Measurements from ENCODE around the gene NXF1.
"Not testable (repeated sequence)": the region's sequence is repeated elsewhere in the genome, so short reads cannot be mapped to it uniquely, and the experiment has no call there.

Gene NXF1

DNA sequence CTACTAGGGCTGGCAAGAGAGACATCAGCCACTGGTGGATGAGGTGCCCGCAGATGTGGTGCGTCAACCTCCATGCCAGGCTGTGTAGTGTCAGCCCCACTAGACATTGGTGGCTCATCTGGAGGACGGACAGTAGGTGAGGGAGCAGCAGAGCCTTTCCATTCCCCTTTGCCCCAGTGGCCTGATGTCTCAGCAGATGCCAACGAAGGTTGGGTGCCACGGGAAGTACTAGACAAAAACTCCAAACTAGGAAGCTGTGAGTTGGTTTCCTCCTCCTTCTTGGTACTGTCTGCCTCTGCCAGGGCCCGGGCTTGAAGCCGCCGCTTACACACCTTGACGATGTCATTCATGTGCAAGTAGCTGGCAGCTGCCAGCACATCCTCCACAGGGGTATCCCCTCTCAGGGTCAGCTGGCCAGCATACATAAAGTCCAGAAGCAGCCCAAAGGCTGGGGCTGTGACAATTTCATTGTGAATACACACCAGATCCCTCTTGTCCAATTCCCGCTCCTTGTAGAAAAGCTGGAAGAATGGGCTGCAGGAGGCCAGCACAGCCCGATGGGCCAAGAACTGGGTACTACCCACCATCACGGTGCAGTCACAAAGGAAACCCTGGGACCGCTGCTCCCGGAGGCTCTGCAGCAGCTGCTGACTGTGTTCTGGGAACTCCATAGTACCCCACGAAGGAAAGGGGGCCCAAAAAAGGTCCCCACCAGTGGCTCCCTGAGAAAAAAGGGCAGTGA lies 52.1 kb downstream of the NXF1 start:
- Histone ChIP-seq H3K9me2 (ENCODE audit: low read depth, low read length) (no peaks in the 10 kb centered on the region), H3K4me1 (ENCODE audit: insufficient read depth, low read length, severe bottlenecking) (peaks cover 23% of the 10 kb centered on the region), H3K27me3 (ENCODE audit: insufficient read depth, low read length) (no peaks in the 10 kb centered on the region), H3F3A (ENCODE audit: insufficient read depth, low read length) (no peaks in the 10 kb centered on the region), H3K4me3 (ENCODE audit: low read depth, low read length, poor library complexity, severe bottlenecking) (peak overlapping the region; percentile 74), H4K20me1 (ENCODE audit: insufficient read depth, low read length) (no peaks in the 10 kb centered on the region), H3K79me2 (ENCODE audit: insufficient read depth, low read length) (no peaks in the 10 kb centered on the region), H3K36me3 (ENCODE audit: insufficient read depth, low read length) (peaks cover 15% of the 10 kb centered on the region; the same call in 1 of the 2 replicates), H3K4me2 (ENCODE audit: low read length) (peak overlapping the region; percentile 82), H3K27ac (ENCODE audit: low read depth, low read length, poor library complexity, severe bottlenecking) (peak overlapping the region; percentile 18), H3K9me3 (ENCODE audit: low read length) (no peaks in the 10 kb centered on the region), H2AFZ (ENCODE audit: low read length) (no peak overlapping the region), H3K9ac (ENCODE audit: low read length) (peak overlapping the region; percentile 81)
- no peak for TF ChIP-seq EZH2 (IDR thresholded peaks at IDR 0.05; ENCODE audit: borderline replicate concordance, low read length)

DNA sequence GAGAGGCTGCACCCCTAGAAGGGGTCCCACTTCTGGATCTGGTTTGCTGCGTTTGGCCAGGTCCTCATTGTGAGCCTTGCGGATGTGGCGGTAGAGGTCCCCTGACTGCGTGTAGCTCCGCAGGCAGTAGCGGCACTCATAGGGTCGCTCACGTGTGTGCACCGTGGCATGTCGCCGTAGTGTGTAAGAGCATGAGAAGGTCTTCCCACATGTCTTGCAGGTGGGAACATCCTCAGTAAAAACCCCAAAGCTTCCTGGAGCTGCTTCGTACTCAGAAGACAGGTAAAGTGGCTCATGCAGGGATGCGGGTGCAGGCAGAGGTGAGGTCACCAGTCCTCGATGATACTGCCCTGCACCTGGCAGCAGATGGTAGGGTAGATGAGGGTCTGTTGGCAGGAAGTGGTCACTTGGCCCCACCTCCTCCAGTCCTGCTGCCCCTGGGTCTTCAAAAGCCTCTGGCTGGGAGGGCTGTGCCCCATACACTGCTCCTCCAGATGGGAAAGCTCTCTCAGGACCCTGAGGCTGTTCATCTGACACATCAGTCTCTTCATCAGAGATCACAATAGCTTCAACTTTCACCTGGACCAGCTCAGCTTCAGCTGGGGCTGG lies 53.0 kb downstream of the NXF1 start:
- H3K4me1 ChIP-seq (ENCODE audit: insufficient read depth, low read length, severe bottlenecking), result peaks cover 32% of the 10 kb centered on the region
- H3F3A ChIP-seq (ENCODE audit: insufficient read depth, low read length), result no peaks in the 10 kb centered on the region
- no peak overlapping the region for H3K4me3 ChIP-seq (ENCODE audit: low read depth, low read length, poor library complexity, severe bottlenecking)
- H2AFZ ChIP-seq (ENCODE audit: low read length), result no peak overlapping the region
- H3K9me2 ChIP-seq (ENCODE audit: low read depth, low read length), result no peaks in the 10 kb centered on the region
- no peak overlapping the region for H3K27ac ChIP-seq (ENCODE audit: low read depth, low read length, poor library complexity, severe bottlenecking)
- H4K20me1 ChIP-seq (ENCODE audit: insufficient read depth, low read length), result no peaks in the 10 kb centered on the region
- no peak overlapping the region; the same call in 1 of the 2 replicates for H3K9ac ChIP-seq (ENCODE audit: low read length)
- H3K4me2 ChIP-seq (ENCODE audit: low read length), result no peak overlapping the region; the same call in 1 of the 2 replicates
- H3K79me2 ChIP-seq (ENCODE audit: insufficient read depth, low read length), result no peaks in the 10 kb centered on the region
- TF ChIP-seq, protein P1, sequence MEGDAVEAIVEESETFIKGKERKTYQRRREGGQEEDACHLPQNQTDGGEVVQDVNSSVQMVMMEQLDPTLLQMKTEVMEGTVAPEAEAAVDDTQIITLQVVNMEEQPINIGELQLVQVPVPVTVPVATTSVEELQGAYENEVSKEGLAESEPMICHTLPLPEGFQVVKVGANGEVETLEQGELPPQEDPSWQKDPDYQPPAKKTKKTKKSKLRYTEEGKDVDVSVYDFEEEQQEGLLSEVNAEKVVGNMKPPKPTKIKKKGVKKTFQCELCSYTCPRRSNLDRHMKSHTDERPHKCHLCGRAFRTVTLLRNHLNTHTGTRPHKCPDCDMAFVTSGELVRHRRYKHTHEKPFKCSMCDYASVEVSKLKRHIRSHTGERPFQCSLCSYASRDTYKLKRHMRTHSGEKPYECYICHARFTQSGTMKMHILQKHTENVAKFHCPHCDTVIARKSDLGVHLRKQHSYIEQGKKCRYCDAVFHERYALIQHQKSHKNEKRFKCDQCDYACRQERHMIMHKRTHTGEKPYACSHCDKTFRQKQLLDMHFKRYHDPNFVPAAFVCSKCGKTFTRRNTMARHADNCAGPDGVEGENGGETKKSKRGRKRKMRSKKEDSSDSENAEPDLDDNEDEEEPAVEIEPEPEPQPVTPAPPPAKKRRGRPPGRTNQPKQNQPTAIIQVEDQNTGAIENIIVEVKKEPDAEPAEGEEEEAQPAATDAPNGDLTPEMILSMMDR (IDR thresholded peaks at IDR 0.05; ENCODE audit: low read length), result no peak
- TF ChIP-seq EZH2 (IDR thresholded peaks at IDR 0.05; ENCODE audit: borderline replicate concordance, low read length), result no peak
- H3K36me3 ChIP-seq (ENCODE audit: insufficient read depth, low read length), result peaks cover 15% of the 10 kb centered on the region; the same call in 1 of the 2 replicates
- no peaks in the 10 kb centered on the region for H3K27me3 ChIP-seq (ENCODE audit: insufficient read depth, low read length)
- no peaks in the 10 kb centered on the region for H3K9me3 ChIP-seq (ENCODE audit: low read length)

GRCh38 chr11:62749931-62750330 lies 55.3 kb downstream of the NXF1 start:
- H2AFZ ChIP-seq (ENCODE audit: low read length); H3K27ac ChIP-seq (ENCODE audit: low read depth, low read length, poor library complexity, severe bottlenecking); H4K20me1 ChIP-seq (ENCODE audit: insufficient read depth, low read length); H3K4me2 ChIP-seq (ENCODE audit: low read length); H3K9me2 ChIP-seq (ENCODE audit: low read depth, low read length); H3K27me3 ChIP-seq (ENCODE audit: insufficient read depth, low read length); H3K9me3 ChIP-seq (ENCODE audit: low read length); H3F3A ChIP-seq (ENCODE audit: insufficient read depth, low read length); H3K9ac ChIP-seq (ENCODE audit: low read length); H3K79me2 ChIP-seq (ENCODE audit: insufficient read depth, low read length); H3K4me3 ChIP-seq (ENCODE audit: low read depth, low read length, poor library complexity, severe bottlenecking): not testable (repeated sequence)
- peaks cover 31% of the 10 kb centered on the region for H3K4me1 ChIP-seq (ENCODE audit: insufficient read depth, low read length, severe bottlenecking)
- H3K36me3 ChIP-seq (ENCODE audit: insufficient read depth, low read length), result peaks cover 15% of the 10 kb centered on the region; the same call in 1 of the 2 replicates

GRCh38 chr11:62747475-62748160 lies 57.6 kb downstream of the NXF1 start:
- H3K27me3 ChIP-seq (ENCODE audit: insufficient read depth, low read length), result no peaks in the 10 kb centered on the region
- H3K9me3 ChIP-seq (ENCODE audit: low read length), result no peaks in the 10 kb centered on the region
- H3K4me2 ChIP-seq (ENCODE audit: low read length), result peak overlapping the region; percentile 37; the same call in 1 of the 2 replicates
- H3K27ac ChIP-seq (ENCODE audit: low read depth, low read length, poor library complexity, severe bottlenecking), result peak overlapping the region; percentile 59
- no peak overlapping the region for H2AFZ ChIP-seq (ENCODE audit: low read length)
- H4K20me1 ChIP-seq (ENCODE audit: insufficient read depth, low read length), result no peaks in the 10 kb centered on the region
- H3K9ac ChIP-seq (ENCODE audit: low read length), result peak overlapping the region; percentile 34; the same call in 1 of the 2 replicates
- H3K36me3 ChIP-seq (ENCODE audit: insufficient read depth, low read length), result peaks cover 8% of the 10 kb centered on the region; the same call in 1 of the 2 replicates
- no peaks in the 10 kb centered on the region for H3F3A ChIP-seq (ENCODE audit: insufficient read depth, low read length)
- TF ChIP-seq EZH2 (IDR thresholded peaks at IDR 0.05; ENCODE audit: borderline replicate concordance, low read length), result no peak
- TF ChIP-seq, protein P1 (IDR thresholded peaks at IDR 0.05; ENCODE audit: low read length), result no peak
- no peaks in the 10 kb centered on the region for H3K9me2 ChIP-seq (ENCODE audit: low read depth, low read length)
- peaks cover 19% of the 10 kb centered on the region for H3K4me1 ChIP-seq (ENCODE audit: insufficient read depth, low read length, severe bottlenecking)
- no peaks in the 10 kb centered on the region for H3K79me2 ChIP-seq (ENCODE audit: insufficient read depth, low read length)
- H3K4me3 ChIP-seq (ENCODE audit: low read depth, low read length, poor library complexity, severe bottlenecking), result no peak overlapping the region
